Activated CD8-positive, alpha-beta memory T cell treated with anti-CD3 and anti-CD28 coated beads, Interleukin-2, amount 50 U/mL, for 1 hour (primary cell): ENCODE data around the gene DENND5B.
"Not testable (repeated sequence)": the region's sequence is repeated elsewhere in the genome, so short reads cannot be mapped to it uniquely, and the experiment has no call there.

Experiments
- DNase-seq: peaks from one replicate; pipeline ENCODE4 v3.0.0-alpha.2; 2020; ENCODE audit errors: extremely low read depth

DENND5B gene

DNA sequence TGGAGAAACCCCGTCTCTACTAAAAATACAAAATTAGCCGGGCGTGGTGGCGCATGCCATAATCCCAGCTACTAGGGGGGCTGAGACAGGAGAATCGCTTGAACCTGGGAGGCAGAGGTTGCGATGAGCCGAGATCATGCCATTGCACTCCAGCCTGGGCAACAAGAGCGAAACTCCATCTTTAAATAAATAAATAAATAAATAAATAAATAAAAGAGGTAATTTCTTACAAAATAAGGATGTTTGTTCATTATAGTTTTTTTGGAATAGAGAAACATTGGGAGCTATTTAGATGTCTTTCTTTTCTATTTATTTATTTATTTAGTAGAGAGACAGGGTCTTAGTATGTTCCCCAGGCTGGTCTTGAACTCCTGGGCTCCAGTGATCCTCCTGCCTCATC is 213.7 kb downstream of the DENND5B start:
- not testable (repeated sequence) for DNase-seq

DNA sequence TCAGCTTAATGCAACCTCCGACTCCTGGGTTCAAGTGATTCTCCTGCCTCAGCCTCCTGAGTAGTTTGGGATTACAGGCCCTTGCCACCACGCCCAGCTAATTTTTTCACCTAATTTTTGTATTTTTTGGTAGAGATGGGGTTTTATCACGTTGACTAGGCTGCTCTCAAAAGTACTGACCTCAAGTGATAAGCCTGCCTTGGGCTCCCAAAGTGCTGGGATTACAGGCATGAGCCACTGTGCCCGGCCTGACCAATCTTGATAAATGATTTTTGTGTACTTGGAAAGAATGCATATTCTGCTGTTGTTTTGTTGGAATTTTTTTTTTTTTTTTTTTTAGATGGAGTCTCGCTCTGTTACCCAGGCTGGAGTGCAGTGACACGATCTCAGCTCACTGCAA is 215.5 kb downstream of the DENND5B start:
- not testable (repeated sequence) for DNase-seq

DNA sequence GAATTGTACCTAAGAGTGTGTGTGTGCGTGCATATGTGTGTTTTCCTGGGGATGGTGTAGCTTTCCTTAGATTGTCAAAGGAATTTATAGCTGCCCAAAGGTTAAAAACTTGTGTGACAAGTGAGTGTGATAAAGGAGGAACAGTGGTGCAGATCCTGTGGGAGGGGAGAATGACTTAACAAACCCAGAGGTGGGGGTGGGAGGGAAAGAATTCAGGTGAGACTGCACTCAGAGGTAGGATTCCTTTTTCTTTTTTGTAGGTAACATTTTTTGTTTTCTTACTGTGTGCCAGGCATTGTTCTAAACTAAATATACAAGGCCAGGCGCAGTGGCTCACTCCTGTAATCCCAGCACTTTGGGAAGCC is 219.7 kb downstream of the DENND5B start:
- DNase-seq: no peak

DNA sequence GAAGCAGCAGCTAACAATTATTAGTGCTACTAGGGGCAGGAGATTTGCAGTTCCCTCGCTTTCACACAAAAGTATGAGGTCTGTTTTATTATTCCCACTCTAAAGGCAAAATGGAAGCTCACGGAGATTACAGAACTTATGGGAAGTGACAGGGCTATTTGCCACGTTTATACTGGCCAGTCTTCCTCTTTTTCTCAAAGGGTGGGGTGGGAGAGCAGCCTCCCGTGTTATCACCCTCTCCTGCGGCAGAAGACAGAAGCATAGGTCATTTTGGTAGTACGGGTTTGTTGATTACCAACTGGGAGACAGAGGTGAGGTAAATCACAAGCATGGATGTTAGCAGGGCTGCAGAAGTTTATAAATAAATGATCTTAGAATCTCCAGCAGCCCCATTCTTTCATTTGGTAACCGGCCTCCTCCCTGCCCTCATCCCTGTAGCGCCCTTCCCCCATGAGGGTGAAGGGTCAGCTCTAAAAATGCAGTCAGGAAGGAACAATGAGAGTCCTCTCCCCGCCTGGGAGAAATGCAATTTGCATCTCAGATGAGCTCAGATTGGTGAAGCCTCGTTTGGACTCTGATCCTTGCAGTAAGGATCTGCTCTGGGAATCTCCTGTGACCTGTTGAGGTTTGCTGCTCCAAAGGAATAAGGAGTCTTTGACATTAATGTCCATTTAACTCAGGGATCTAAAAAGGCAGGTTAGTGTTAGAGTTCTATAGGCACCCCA is 220.2 kb downstream of the DENND5B start:
- no peak for DNase-seq

DNA sequence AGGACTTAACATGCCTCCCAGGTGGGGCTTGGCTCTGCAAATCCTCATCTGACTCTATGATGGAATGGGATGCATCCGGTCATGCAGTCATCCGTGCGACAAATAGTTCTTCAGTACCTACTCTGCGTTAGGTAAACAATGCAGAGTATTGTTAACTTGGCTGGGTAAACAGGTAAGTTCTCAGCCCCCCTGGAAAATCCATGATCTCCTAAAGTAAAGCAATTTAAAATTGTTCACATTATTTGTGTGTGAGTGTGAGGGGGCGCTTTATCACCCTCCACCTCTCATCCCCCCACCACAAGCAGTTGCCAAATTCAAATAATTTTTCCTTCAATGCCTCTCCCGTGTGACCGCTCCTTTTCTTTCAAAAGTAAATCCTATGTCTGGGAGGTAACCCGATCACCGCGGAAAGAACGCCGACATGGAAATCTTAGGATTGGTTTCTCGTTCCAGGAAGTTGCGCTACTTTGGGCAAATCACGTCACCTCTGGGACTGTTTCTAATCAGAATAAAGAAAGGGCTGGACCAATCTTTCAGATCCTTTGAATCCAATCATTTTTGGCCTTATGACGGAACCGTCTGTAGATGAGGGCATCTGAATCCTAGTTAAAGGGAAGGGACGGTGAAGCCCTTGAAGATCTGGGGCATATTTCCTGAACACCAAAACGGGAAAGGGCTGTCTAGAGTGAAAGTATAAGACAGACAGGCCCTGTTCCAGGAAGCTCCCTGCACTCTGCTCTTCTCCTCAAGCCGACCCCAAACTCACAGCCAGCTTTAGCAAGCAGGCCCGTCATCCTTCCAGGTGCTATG is 221.0 kb downstream of the DENND5B start:
- DNase-seq: no peak

DNA sequence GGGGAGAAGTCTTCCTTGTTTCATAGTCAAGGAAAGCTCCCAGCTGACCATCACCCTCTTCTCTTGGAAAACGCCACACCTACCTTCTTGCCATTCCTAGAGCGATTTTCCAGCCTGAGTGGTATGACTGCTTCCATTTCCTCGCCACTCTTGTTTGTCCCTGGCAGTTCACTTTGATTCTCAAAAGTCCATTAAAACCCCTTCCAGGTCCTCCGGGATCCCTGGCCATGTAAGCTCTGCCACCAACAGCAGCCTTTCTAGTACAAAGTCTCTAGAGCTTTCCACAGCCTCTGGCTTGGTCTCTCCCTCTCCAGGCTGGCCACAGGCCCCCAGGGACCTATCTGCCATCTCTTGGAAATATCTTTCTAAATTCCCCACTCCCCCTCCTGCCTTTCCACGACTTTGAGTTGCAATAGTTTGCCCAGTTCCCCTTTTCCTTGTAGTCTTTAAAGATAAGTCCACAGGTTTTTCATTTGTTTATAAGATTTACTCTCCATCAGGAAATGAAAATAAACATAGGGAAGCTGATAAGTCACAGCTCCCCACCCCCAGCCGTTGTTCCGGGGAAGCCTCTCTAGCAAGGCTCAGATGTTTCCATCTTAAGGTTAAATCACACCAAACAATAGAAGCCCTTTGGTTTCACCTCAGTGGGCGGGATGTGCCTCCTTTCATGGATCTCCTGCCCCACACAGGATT is 222.1 kb downstream of the DENND5B start:
- no peak for DNase-seq

DNA sequence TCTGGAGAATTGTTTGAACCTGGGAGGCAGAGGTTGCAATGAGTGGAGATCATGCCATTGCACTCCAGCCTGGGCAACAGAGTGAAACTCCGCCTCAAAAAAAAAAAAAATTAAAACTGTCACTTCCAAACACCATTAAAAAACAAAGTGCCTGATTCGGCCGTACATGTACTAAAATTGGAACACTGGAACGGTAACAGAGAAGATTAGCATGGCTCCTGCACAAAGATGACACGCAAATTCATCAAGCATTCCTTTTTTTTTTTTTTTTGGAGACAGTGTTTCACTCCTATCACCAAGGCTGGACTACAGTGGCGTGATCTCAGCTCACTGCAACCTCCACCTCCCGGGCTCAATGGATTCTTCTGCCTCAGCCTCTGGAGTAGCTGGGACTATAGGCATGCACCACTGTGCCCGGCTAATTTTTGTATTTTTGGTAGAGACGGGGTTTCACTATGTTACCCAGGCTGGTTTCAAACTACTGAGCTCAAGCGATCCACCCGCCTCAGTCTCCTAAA is 224.8 kb downstream of the DENND5B start:
- no peak for DNase-seq

DNA sequence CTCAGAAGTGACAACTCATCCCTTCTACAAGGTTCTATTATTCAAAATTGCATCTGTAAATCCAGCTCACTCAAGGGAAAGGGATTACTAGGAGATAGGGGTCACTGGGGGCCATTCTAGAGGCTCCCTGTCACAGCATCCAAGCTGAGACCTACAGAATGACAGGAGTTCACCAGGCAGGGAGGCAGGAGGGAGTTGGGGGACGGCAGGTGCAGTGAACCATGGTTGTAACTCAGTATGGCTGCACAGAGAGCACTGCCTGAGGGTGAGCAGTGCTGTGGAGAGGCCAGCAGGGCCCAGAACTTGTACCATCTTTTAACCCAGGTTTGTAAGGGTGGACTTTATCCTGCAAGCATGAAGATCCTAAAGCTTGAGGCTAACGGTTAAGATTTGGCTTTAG is 227.1 kb downstream of the DENND5B start:
- DNase-seq: no peak

DNA sequence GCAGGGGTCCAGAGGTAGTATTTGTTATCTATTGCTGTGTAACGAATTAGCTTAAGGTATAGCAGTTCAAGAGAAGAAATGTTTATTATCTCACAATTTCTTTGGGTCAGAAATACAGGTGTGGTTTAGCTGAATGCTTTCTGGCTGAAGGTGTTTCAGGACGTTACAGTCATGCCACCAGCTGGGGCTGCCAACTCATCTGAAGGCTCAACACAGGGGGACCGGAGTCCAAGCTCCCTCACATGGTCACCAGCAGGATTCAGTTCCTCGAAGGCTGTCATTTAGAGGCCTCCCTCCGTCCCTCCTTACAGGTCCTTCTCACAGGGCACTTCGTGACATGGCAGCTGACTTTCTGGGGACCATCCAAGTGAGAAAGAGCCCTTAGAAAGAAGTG is 227.5 kb downstream of the DENND5B start:
- no peak for DNase-seq

DNA sequence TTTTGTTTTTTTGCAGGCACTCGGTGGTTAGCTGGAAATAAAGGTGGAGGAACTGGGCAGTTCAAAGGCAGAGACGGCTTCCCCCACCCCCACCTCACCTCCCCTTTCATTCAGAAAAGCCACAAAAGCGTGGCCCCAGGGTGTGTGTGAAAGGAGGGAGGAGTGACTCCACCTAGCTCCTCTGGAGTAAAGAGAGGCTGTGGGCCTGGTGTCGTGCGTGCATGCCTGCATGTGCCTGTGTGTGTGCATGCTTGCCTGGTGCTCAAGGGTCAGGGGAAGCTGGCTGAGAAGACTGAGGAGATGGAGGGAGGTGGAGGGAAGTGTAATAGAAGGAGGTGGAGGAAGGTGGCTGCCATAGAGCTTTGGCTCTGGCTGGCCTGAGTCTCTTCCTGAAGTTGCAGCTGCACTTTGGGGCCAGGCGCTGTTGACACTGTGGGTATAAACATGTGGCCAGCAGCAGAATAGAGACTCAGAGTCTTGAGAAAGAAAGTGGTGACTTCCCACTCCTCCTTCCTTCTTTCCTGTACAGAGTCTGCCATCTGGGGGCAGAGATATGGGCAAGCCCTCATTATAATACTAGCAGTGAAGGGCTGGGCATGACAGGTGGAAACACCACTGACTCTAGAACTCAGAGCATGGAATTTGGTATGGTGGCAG is 228.0 kb downstream of the DENND5B start:
- DNase-seq: no peak

DNA sequence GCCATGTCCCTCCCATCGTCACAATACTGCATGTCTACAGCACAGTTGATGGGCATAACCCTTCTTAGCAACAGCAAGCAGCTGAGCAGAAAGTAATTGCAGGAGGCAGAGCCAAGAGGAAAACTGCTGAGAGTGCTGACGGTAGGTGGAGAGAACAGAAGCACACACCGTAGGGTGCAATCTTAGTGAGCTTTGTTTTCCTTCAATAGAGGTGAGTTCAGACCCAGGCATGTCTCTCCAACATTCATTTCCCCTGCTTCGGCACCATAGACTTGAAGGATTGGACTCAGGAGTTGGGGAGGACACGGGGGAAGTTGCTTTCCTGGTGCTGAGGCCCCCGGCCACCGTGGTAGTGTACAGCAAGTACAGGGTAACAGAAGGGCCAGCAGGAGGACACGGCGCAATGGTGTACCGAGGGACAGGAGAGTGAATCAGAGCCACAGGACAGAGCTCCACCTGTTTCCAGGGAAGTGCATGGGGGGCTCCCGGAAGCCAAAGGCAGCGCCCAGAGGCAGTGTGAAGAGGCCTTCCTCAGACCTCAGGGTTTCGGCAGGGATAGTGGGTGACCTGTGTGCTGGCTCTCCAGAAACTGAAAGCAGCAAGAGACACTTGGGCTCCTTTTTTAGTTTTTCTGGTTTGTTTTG is 228.7 kb downstream of the DENND5B start:
- no peak for DNase-seq

DNA sequence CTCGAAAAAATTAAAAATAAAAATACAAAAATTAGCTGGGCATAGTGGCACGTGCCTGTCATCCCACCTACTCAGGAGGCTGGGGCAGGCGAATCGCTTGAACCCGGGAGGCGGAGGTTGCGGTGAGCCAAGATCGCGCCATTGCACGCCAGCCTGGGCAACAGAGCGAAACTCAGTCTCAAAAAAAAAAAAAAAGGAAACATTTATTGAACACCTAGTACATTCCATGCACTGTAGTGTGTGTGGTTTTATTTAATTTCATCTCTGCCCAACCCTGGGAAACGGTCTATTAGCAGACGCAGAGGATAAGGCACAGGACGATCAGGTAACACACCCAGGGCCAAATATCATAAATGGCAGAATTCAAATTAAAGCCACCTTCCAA is 229.2 kb downstream of the DENND5B start:
- DNase-seq: no peak

DNA sequence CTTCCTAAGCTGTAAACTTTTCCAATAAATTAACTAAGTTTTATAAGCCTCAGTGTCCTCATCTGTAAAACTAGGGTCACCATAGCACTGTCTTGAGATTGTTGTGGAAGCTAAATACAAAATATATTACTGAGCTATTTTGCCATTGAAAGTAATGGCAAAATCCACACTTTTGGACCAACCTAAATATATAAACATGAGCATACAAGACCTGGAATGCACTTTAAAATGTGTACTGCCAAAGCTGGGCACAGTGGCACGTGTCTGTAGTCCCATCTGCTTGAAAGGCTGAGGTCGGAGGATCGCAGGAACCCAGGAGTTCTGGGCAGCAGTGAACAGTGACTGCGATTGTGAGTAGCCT is 235.2 kb downstream of the DENND5B start:
- DNase-seq: no peak

DNA sequence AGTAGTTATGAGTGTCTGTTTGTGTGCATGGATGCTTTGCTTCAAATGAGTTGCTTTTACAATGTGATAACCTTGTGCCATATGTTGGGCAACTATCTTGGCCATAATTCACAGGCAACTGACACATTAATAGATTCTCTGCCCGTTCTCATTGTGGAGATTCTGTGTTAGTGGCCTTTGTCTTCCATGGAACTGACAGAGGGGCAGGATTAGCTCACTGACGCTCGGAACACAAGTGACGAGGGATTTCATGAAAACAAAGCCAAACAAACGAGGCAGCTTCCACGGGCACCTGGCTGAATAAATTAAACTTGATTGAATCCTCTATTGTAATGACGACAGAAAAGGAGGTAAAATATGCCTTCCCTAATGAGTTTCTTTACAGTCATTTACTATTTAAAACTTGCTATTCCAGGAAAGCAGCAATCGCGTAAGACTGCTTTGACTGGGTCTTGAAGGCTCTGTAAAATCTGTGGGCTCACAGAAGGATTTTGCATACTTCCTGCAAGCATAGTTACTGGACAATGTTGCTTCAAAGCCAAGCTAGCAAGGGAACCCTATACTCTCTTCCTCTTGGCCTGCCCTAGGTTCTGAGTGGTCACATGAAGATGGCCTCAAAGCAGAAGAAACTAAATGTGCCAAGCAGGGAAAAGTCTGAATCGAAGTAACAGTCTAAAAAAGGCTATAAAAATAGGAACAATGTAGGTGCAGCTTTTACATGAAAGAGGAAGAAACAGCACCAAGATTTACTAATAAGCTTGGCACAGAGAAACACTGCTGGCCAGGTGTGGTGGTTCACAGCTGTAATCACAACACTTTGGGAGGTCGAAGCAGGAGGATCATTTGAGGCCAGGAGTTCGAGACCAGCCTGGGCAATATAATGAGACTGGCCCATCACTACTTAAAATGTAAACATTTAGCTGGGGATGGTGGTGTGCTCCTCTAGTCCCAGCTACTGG is 236.9 kb downstream of the DENND5B start:
- no peak for DNase-seq

DNA sequence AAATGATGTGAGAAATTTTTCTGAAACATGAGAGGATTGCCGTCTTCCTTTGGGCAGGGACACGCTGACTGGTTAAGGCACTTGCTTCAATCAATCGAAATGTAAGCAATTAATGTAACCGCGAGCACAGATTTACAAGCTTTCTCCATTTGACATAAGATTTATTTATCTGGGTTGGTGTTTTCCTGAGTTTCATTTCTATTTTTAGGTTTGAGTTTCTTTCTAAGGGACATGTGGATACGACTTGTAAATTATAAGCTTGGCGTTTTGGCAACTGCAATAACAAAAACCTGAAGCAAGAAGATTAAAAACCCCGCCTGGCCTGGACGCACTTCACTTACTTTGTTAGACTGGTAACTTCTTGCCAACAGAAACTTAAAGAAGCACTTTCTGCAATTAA is 244.7 kb downstream of the DENND5B start:
- DNase-seq: no peak

DNA sequence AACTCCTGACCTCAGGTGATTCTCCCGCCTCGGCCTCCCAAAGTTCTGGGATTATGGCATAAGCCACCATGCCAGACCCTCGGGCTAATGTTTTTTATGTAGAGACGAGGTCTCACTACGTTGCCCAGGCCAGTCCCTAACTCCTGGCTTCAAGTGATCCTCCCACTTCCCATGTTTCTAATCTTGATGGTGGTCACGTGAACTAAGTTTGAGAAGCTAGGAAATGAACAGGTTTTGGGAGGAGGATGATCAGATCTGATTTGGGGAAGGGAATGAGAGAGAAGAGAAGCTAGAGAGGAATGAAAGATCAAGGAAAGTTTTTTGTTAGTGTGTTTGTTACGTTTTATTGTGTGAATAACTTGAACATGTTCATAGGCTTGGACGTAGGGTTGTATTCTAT is 247.8 kb downstream of the DENND5B start:
- no peak for DNase-seq

DNA sequence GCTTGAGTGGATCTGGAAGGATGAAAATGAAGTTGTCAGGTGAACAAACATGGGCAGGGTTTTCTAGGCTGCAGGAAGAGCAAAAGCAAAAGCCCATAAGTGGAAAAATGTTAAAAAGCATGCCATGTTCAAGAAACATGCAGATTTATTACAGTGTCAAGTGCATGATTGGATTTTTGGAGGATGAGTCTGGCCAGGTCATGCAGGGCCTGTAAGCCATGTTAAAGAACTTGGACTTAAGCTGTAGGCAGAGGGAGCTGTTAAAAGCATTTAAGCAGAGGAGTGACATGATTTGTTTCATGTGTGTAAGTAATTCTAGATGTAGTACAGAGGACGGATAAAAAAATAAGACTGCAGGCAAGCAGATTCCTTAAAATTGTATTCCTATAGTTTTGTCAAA is 248.7 kb downstream of the DENND5B start:
- no peak for DNase-seq

DNA sequence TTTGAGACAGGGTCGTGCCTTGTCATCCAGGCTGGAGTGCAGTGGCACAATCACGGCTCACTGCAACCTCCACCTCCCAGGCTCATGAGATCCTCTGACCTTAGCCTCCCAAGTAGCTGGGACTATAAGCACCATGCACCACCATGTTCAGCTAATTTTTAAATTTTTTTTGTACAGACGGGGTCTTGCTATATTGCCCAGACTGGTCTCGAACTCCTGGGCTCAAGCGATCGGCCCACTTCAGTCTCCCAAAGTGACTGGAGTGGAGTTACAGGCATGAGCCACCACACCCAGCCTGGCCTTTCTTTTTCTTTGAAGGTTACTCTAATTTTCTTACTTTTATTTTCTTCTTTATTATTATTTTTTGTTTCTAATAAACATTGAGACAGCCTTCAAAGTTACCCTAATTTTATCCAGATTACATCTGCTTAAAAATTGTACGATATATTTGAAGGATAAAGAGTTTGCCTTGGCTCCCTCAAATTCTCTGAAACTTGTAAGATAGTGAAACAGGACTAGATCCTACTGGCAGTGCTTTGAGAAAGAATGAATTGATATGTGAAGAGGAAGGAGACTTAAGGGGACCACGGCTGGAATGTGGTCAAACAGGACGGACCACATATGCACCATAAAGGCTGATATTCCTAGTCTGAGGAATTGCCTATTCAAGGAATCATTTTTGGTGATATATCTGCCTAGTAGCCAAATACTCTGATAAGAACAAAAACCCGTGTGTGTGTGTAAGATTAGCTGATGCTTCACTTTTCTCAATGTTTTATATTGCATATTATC is 250.9 kb downstream of the DENND5B start:
- no peak for DNase-seq

DNA sequence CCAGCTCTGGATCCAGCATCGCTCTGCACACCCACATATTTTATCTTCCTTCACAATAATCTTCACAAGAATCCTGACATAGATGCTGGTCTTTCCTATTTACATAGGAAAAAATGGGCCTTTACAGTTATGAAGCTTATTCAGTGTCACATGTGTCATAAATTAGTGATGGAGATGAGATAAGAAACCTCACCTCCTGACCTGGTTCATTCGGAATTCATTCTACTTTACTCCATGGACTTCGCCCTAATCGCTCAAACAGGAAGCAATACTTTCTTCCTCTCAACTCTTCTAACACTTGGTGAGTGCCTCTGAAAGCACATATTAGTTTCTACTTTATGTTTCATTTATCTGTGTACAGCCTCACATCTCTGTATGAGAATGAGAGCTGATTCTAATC is 253.0 kb downstream of the DENND5B start:
- no peak for DNase-seq
